ENCODE data around the gene PLAAT4.
A peak's percentile ranks its signal among the peaks of the same experiment; 100 is the strongest.

Gene PLAAT4

DNA sequence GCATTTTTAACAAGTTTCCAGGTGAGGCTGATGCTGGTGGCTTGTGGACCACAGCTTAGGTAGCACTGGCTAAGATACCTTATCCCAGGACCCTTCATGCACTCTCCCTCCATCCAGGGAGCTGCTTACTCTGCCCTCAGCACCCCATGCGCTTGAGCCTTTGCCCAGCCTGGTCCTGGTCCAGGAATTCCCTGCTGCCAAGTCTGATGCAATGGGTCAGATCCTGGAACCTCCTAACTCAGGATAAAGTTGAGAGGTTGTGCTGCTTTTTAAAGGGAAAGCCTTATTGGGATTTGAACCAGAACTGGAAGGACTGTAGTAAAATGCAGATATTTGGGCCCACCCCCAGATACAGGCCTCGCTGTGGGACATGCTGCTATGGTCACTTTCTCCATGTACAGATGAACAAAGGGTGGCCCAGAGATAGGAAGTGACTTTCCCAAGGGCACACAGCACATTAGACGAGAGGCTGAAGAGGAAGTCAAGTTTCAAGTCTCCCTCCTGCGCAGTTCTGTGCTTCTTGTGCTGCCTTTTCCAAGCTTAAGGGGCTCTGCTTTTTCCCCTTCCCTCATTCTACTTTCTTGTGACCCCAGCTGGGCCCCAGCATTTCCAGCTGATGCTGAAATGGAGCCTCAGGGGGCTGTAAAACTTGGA, 31.5 kb upstream of the PLAAT4 start:
- H3K4me3 Mint-ChIP-seq, result no peak overlapping the region
- DNase-seq (no peak), ATAC-seq (no peak)
- H3K4me1 Mint-ChIP-seq, result peaks cover 2% of the 10 kb centered on the region
- H3K9me3 Mint-ChIP-seq, result peaks cover 7% of the 10 kb centered on the region
- H3K27ac Mint-ChIP-seq, result no peak overlapping the region
- no peaks in the 10 kb centered on the region for H3K27me3 Mint-ChIP-seq
- no peaks in the 10 kb centered on the region for H3K36me3 Mint-ChIP-seq (ENCODE audit: low read depth)

DNA sequence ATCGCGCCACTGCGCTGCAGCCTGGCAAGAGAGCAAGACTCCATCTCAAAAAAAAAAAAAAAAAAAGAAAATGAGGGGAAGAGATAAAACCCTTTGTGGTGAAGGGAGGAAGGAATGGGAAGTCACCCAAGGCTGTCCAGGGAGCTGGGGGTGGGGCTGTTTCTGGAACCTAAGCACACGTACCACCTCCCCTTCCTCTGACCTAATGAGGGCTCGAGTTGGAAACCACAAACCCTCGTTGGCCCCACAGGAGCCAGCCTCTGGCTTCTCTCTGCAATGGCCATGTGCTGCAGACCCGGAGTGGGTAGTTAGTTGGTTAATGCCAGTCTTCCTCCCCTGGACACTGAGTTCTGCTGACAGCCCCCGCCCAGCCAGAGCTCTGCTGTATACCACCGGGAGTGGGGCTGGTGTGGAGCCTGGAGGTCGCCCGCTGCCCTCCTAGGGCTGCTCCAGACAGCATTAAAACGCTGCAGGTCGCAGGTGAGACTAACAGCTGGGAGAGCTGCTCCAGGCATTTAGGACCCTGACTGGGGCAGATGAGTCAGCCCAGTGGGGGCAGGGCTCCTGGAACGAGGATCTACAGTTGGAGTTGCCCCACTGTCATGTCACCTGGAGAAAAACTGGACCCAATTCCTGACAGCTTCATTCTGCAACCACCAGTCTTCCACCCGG, 30.6 kb upstream of the PLAAT4 start, which contains the start of gene LGALS12:
Gene LGALS12, plus strand, starts transcription at position 228 of the 672 bp plus-strand sequence. Its CDS starts 375 bp downstream, at position 603.
- peaks cover 2% of the 10 kb centered on the region for H3K4me1 Mint-ChIP-seq
- no peak for ATAC-seq
- no peak within 1 kb of the TSS for H3K27ac Mint-ChIP-seq
- no peaks in the 10 kb centered on the region for H3K9me3 Mint-ChIP-seq
- no peak for DNase-seq
- H3K4me3 Mint-ChIP-seq, result no peak within 1 kb of the TSS
- no peaks in the 10 kb centered on the region for H3K36me3 Mint-ChIP-seq (ENCODE audit: low read depth)
- H3K27me3 Mint-ChIP-seq, result no peaks in the 10 kb centered on the region

DNA sequence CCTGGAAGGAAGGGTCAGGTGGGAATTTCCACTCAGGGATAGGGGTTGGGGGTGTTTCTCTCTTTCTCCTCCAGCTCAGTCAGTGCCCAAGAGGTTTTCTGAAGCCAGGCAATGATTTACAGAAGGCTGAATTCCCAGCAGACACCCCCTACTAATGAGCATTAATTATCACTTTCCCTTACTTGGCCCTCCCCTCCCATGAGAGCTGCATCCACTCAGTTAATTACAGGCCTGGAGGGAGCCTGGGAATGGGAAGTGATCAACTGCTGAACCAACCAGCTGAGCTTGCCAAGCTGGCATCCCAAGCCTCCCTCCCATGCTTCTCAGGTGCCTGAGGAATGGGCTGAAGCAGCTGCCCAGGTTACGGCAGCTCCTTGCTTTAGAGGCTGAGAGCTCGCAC, 29.7 kb upstream of the PLAAT4 start:
- DNase-seq (no peak), ATAC-seq (no peak)
- peaks cover 2% of the 10 kb centered on the region for H3K4me1 Mint-ChIP-seq
- no peak overlapping the region for H3K27ac Mint-ChIP-seq
- no peaks in the 10 kb centered on the region for H3K9me3 Mint-ChIP-seq
- H3K27me3 Mint-ChIP-seq, result no peaks in the 10 kb centered on the region
- no peaks in the 10 kb centered on the region for H3K36me3 Mint-ChIP-seq (ENCODE audit: low read depth)
- H3K4me3 Mint-ChIP-seq, result no peak overlapping the region

DNA sequence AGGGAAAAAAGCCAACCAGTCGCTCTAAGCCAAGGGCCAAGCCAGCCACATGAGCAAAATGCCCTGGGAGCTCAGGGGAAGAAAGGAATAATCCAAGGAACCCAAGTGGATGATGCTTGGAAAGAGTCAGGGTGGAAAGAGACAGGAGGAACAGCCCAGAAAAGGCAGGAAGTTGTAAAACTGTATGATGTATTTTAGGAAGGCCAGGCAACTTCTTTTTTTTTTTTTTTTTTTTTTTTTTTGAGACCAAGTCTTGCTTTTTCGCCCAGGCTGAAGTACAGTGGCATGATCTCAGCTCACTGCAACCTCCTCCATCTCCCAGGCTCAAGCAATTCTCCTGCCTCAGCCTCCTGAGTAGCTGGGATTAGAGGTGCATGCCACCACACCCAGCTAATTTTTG, 29.1 kb upstream of the PLAAT4 start:
- no peaks in the 10 kb centered on the region for H3K9me3 Mint-ChIP-seq
- ATAC-seq, result no peak
- peak overlapping the region; percentile 46 for H3K27ac Mint-ChIP-seq
- no peak for DNase-seq
- H3K27me3 Mint-ChIP-seq, result no peaks in the 10 kb centered on the region
- H3K4me3 Mint-ChIP-seq, result no peak overlapping the region
- no peaks in the 10 kb centered on the region for H3K36me3 Mint-ChIP-seq (ENCODE audit: low read depth)
- H3K4me1 Mint-ChIP-seq, result peaks cover 2% of the 10 kb centered on the region

DNA sequence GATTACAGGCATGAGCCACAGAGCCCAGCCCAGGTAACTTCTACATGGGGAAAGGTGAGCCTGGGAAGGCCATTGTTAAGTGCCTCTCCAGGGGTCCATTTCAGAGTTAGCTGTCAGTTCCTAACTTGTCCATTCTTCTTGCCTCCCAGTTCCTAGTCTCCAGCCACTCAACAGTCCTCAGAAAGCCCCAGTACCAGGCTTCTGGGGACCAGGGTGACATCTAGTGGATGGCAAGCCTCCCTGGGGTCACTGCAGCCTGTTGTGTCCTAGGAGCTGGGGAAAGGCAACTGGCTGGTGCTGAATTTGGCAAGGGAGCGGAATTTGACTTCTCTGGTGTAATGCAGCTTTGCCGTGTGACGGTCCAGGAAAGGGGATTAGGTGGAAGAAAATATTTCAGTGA, 28.6 kb upstream of the PLAAT4 start:
- Mint-ChIP-seq H3K9me3 (no peaks in the 10 kb centered on the region), H3K4me1 (peaks cover 2% of the 10 kb centered on the region), H3K36me3 (ENCODE audit: low read depth) (no peaks in the 10 kb centered on the region), H3K27ac (no peak overlapping the region), H3K27me3 (no peaks in the 10 kb centered on the region), H3K4me3 (no peak overlapping the region)
- DNase-seq, result no peak
- no peak for ATAC-seq

DNA sequence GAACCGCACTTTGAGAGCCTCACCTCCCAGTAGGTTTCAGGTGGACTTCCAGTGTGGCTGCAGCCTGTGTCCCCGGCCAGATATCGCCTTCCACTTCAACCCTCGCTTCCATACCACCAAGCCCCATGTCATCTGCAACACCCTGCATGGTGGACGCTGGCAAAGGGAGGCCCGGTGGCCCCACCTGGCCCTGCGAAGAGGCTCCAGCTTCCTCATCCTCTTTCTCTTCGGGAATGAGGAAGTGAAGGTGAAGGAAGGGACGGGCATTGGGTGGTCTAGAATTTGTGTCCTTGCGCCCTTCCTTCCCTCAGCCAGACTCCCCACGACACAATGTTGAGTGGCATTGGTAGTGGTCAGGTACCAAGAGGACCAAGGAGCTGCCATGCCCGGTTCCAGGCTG, 27.9 kb upstream of the PLAAT4 start:
- Mint-ChIP-seq H3K4me3 (no peak overlapping the region), H3K27me3 (no peaks in the 10 kb centered on the region)

DNA sequence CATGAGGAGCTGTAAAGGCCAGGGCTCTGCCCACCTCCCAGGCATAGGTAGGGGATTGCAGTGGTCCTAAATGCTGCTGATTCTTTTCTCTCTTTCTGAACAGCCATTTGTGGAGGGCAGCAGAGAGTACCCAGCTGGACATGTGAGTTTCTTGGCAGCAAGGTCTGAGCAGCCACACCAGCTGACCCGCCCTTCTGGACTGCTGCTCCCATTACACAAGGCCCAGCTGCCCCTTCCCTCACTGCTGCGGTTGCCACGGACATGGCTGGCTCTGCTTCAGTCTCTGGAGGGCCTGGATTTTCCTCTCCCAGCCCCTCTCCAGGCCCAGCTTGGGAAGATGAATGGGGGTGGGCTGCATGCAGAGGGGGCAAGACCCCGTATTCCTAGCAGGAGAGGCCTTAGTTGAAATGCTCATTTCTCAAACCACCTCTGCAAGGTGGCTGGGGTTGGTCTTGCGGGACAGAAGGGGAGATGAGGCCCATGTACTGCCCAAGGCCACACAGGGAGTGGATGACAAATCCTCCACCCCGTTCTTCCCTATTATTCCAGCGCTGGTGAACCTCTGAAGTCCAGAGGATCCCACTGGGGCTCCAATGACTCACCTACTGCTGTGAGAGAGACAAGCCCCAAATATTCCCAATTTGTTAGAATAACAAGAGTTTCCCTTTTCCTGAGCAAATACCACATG, 26.1 kb upstream of the PLAAT4 start:
- H3K4me3 Mint-ChIP-seq, result no peak overlapping the region
- H3K9me3 Mint-ChIP-seq, result no peaks in the 10 kb centered on the region
- no peak overlapping the region for H3K27ac Mint-ChIP-seq
- ATAC-seq (no peak), DNase-seq (no peak)
- H3K4me1 Mint-ChIP-seq, result peaks cover 2% of the 10 kb centered on the region
- H3K27me3 Mint-ChIP-seq, result no peaks in the 10 kb centered on the region
- no peaks in the 10 kb centered on the region for H3K36me3 Mint-ChIP-seq (ENCODE audit: low read depth)

More for the DNA sequence above, 27.9 kb upstream of the PLAAT4 start:
- DNase-seq (no peak), ATAC-seq (no peak)
- no peaks in the 10 kb centered on the region for H3K9me3 Mint-ChIP-seq
- no peaks in the 10 kb centered on the region for H3K36me3 Mint-ChIP-seq (ENCODE audit: low read depth)
- peaks cover 2% of the 10 kb centered on the region for H3K4me1 Mint-ChIP-seq
- no peak overlapping the region for H3K27ac Mint-ChIP-seq

DNA sequence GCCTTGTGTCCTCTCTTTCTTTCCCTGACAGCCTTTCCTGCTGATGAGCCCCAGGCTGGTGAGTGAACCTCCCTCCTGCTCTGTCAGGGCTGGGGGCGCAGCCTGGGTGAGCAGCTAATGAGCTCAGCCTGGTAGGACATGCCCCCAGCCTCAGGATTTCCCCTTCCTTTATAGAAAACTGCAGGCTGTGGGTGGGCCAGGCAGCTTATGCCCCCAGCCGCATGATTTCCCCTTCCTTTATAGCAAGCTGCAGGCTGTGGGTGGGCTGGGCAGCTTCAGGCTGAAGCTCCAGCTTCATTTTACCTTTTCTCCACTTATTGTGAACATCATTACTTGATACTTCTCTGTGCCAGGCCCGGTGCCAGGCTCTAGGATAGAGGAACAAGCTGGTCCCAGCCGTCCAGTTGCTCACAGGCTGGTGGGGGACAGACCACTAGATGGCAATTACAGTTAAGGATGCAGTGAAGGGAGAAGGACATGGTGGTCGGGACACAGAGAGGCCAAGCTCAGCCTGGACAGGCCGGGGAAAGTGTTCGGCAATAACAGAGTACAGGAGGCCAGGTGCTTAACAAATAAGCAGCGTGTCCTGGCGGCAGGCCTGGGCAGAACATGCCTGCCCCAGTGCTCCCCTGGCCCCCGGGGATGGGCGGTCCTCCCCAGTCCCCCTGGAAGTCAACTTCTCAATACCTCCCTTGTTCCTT, 25.4 kb upstream of the PLAAT4 start:
- H3K27me3 Mint-ChIP-seq, result no peaks in the 10 kb centered on the region
- ATAC-seq (no peak), DNase-seq (no peak)
- H3K36me3 Mint-ChIP-seq (ENCODE audit: low read depth), result no peaks in the 10 kb centered on the region
- peaks cover 2% of the 10 kb centered on the region for H3K4me1 Mint-ChIP-seq
- no peak overlapping the region for H3K27ac Mint-ChIP-seq
- H3K9me3 Mint-ChIP-seq, result no peaks in the 10 kb centered on the region
- H3K4me3 Mint-ChIP-seq, result no peak overlapping the region

DNA sequence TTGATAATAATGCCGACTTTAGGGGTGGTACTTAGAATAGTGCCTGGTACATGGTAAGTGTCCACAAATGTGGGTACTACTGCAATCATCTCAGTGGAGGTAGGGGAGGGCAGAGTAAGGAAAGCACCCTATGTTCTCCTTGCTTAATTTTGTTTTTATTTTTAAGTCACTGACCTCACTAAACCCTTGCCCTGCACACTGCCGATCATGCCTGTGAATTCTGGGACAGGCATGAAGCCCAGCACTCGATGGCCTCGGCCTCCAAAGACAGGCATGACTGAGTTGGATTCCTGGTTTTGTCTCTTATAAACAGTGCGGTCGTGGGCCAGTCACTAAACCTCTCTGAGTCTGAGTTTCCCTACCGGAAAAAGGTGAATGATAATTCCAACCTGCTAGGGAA, 23.8 kb upstream of the PLAAT4 start:
- Mint-ChIP-seq H3K4me1 (no peaks in the 10 kb centered on the region), H3K4me3 (no peak overlapping the region), H3K9me3 (no peaks in the 10 kb centered on the region), H3K27ac (no peak overlapping the region), H3K36me3 (ENCODE audit: low read depth) (no peaks in the 10 kb centered on the region), H3K27me3 (no peaks in the 10 kb centered on the region)
- ATAC-seq (no peak), DNase-seq (no peak)

DNA sequence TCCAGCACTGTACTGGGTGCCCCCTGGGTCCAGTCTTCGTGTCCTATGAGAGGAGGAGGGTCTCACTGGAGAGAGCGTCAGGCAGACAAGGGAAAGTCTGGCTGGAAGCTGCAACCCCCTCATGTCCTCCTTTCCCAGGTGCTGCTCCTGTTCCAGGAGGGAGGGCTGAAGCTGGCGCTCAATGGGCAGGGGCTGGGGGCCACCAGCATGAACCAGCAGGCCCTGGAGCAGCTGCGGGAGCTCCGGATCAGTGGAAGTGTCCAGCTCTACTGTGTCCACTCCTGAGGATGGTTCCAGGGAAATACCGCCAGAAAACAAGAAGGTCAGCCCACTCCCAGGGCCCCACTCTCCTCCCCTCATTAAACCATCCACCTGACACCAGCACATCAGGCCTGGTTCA, 20.5 kb upstream of the PLAAT4 start:
- Mint-ChIP-seq H3K4me1 (peaks cover 7% of the 10 kb centered on the region), H3K27ac (no peak overlapping the region), H3K4me3 (no peak overlapping the region), H3K27me3 (no peaks in the 10 kb centered on the region), H3K36me3 (ENCODE audit: low read depth) (no peaks in the 10 kb centered on the region), H3K9me3 (no peaks in the 10 kb centered on the region)
- no peak for ATAC-seq
- DNase-seq, result no peak

DNA sequence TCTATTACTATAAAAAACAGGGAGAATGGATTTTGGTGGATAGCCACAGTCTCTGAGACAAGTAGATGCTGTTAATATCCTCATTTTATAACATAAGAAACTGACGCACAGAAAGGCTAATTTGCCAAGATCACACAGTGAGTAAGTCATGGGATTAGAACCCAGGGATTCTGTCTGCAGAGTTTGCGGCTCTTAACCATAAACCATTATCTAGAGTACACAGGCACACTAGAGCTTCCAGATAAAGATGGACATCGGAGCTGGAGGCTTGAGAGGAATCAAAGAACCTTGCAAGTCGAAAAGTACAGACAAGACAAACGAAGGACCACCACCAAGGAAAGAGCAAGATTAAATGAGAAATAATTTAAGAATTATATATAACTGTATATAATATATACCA, 19.5 kb upstream of the PLAAT4 start:
- Mint-ChIP-seq H3K4me1 (peaks cover 7% of the 10 kb centered on the region), H3K27me3 (no peaks in the 10 kb centered on the region), H3K4me3 (no peak overlapping the region), H3K27ac (no peak overlapping the region), H3K9me3 (no peaks in the 10 kb centered on the region), H3K36me3 (ENCODE audit: low read depth) (no peaks in the 10 kb centered on the region)
- no peak for ATAC-seq
- DNase-seq, result no peak

DNA sequence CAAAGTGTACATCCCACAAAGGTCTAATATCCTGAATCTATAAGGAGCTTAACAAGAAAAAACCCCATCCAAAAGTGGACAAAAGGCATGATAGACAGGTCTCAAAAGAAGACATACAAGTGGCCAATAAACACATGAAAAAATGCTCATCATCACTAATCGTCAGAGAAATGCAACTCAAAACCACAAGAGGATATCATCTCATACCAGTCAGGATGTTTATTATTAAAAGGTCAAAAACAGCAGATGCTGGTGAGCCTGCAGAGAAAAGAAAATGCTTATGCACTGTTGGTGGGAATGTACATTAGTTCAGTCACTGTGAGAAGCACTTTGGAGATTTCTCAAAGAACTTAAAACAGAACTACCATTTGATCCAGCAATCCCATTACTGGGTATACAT, 18.1 kb upstream of the PLAAT4 start:
- Mint-ChIP-seq H3K27ac (no peak overlapping the region), H3K9me3 (no peaks in the 10 kb centered on the region), H3K4me3 (no peak overlapping the region), H3K36me3 (ENCODE audit: low read depth) (no peaks in the 10 kb centered on the region), H3K4me1 (peaks cover 7% of the 10 kb centered on the region), H3K27me3 (no peaks in the 10 kb centered on the region)
- DNase-seq (no peak), ATAC-seq (no peak)

DNA sequence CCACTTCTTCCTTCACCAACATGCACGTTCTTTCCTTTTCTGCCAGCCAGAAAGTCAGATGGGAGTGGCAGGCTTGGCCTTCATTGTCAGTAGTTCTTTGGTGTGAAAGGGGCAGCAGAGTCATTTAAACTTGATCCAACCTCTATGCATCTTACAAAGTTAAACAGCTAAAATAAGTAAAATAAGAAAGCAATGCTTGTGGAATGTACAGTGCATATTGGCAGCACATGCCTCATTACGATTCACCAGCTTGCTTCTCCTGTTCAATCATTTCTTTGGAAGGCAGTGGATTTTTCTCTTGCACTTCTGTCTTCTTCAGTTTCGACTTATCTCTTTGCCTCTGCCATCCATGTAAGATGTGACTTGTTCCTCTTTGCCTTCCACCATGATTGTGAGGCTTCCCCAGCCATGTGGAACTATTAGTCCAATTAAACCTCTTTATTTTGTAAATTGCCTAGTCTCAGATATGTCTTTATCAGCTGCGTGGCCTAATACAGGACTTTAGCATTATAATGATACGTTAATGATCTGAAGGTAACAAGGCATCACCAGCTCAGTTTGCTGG, 15.9 kb upstream of the PLAAT4 start:
- no peaks in the 10 kb centered on the region for H3K36me3 Mint-ChIP-seq (ENCODE audit: low read depth)
- DNase-seq (no peak), ATAC-seq (no peak)
- no peak overlapping the region for H3K4me3 Mint-ChIP-seq
- H3K4me1 Mint-ChIP-seq, result peaks cover 7% of the 10 kb centered on the region
- H3K9me3 Mint-ChIP-seq, result peaks cover 4% of the 10 kb centered on the region
- H3K27me3 Mint-ChIP-seq, result no peaks in the 10 kb centered on the region
- no peak overlapping the region for H3K27ac Mint-ChIP-seq

DNA sequence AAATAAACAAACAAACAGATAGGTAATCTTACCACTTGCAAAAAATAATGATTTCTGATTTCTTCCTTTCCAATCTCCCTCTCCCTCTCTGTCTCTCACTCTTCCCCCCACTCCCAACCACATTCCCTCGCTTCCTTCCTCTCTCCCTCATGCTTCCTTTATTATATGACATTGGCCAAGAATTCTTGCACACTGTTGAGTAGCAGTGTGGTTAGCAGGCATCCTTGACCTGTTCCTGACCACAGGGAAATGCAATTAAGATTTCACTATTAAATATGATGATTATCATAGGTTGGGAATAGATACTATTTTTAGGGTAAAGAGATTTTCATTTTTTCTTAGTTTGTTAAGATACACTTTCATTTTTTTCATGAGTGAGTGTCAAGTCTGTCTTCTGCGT, 14.7 kb upstream of the PLAAT4 start:
- Mint-ChIP-seq H3K9me3 (peaks cover 4% of the 10 kb centered on the region), H3K27ac (no peak overlapping the region), H3K4me3 (no peak overlapping the region), H3K36me3 (ENCODE audit: low read depth) (no peaks in the 10 kb centered on the region), H3K4me1 (peaks cover 7% of the 10 kb centered on the region), H3K27me3 (no peaks in the 10 kb centered on the region)
- ATAC-seq, result no peak
- DNase-seq, result no peak

All from activated naive CD8-positive, alpha-beta T cell treated with anti-CD3 and anti-CD28 coated beads, Interleukin-2, amount 50 U/mL, for 24 hours (primary cell).